ENCODE data around the gene PCDHGA1. TPM values are rescaled to one million over a fixed set of nuclear protein-coding genes. Genes with fewer than 3 reads are reported as not detected.
A peak's percentile ranks its signal among the peaks of the same experiment; 100 is the strongest.

PCDHGA1 gene
- total and polyA plus RNA-seq, 2 donors (not counting 1 experiment from before 2014, with no cell fraction given) = 0.06 to 0.64 TPM

DNA sequence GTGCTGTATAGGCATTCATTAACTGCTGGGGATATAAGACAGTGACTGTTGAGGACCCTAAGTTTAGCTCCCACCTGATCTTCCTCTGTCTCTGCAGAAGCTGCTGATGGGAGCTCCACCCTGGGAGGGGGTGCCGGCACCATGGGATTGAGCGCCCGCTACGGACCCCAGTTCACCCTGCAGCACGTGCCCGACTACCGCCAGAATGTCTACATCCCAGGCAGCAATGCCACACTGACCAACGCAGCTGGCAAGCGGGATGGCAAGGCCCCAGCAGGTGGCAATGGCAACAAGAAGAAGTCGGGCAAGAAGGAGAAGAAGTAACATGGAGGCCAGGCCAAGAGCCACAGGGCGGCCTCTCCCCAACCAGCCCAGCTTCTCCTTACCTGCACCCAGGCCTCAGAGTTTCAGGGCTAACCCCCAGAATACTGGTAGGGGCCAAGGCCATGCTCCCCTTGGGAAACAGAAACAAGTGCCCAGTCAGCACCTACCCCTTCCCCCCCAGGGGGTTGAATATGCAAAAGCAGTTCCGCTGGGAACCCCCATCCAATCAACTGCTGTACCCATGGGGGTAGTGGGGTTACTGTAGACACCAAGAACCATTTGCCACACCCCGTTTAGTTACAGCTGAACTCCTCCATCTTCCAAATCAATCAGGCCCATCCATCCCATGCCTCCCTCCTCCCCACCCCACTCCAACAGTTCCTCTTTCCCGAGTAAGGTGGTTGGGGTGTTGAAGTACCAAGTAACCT lies 180.7 kb downstream of the PCDHGA1 start:
- Histone ChIP-seq H2AFZ (ENCODE audit: insufficient read depth, low read depth, low read length, poor library complexity, severe bottlenecking) (no peak overlapping the region), H3K9me3 (ENCODE audit: control extremely low read depth in 1 of 3, control insufficient read depth in 2 of 3, insufficient read depth in 1 of 3, low read length in 2 of 3) (peaks cover 0 to 13% (median 0%) of the 10 kb centered on the region in 3 donors), H3K4me3 (ENCODE audit: control extremely low read depth in 1 of 5, extremely low read depth in 1 of 5, insufficient read depth in 1 of 5, low read depth in 2 of 5, low read length in 4 of 5) (peak overlapping the region in 3 of 5 experiments; percentile 13 to 20 (median 17)), H3K9ac (ENCODE audit: low read length) (peak overlapping the region; percentile 34), H3K36me3 (replicated peaks in 1 of 2; ENCODE audit: control extremely low read depth in 1 of 2, control insufficient read depth in 1 of 2, extremely low read depth in 1 of 2, insufficient read depth in 2 of 2, low read length in 1 of 2) (peaks cover 0 to 15% of the 10 kb centered on the region in 2 experiments), H3K79me2 (ENCODE audit: control insufficient read depth, insufficient read depth, low read length) (no peaks in the 10 kb centered on the region), H3K27me3 (replicated peaks in 1 of 4; ENCODE audit: control extremely low read depth in 1 of 4, control insufficient read depth in 3 of 4, insufficient read depth in 4 of 4, low read length in 3 of 4) (no peaks in the 10 kb centered on the region), H3K27ac (ENCODE audit: low read length in 2 of 2) (peak overlapping the region; percentile 19 to 51), H3K4me2 (replicated peaks; ENCODE audit: low read depth, low read length, poor library complexity, severe bottlenecking) (peak overlapping the region; percentile 27), H4K20me1 (ENCODE audit: control insufficient read depth, insufficient read depth, low read length, poor library complexity, severe bottlenecking) (peaks cover 5% of the 10 kb centered on the region), H3K4me1 (ENCODE audit: control insufficient read depth in 2 of 2, insufficient read depth in 2 of 2, low read length in 2 of 2) (peaks cover 58 to 95% of the 10 kb centered on the region in 2 donors)
- H3K4me1 Mint-ChIP-seq = peaks cover 89% of the 10 kb centered on the region
- 84% methylated on average over 11 of the region's 14 CpGs for WGBS (ENCODE audit: insufficient coverage)
- peaks cover 3% of the 10 kb centered on the region for H3K9me3 Mint-ChIP-seq (ENCODE audit: insufficient read depth)
- ATAC-seq (ENCODE audit: low read depth) (peak; percentile 75), DNase-seq (peak; percentile 77)
- intact Hi-C loops (cut with micrococcal nuclease) = loop anchor here (1.0 to 2.0 kb wide), 2 partner anchors 13 to 34 kb away; no protein-coding TSS in a partner anchor
- H3K27me3 Mint-ChIP-seq = no peaks in the 10 kb centered on the region
- peak overlapping the region; percentile 92 for H3K4me3 Mint-ChIP-seq
- ChIA-PET CTCF (interaction anchor here (0.5 to 12.8 kb wide), 12 partner anchors 9 to 90 kb away, joined by 3 to 176 read pairs (median 5); partner anchors contain the start of genes PCDHGA11, PCDHGA12, PCDHGC3 and PCDHGC4), POLR2A (interaction anchor here (0.6 to 1.3 kb wide), 2 partner anchors 18 to 29 kb away, joined by 3 to 6 read pairs; no protein-coding TSS in a partner anchor)
- peak overlapping the region; percentile 75 for H3K27ac Mint-ChIP-seq
- no peak for TF ChIP-seq EZH2 (IDR thresholded peaks at IDR 0.05; ENCODE audit: borderline replicate concordance, insufficient read depth, low read depth, low read length, poor library complexity, severe bottlenecking)
- TF ChIP-seq, protein P1, sequence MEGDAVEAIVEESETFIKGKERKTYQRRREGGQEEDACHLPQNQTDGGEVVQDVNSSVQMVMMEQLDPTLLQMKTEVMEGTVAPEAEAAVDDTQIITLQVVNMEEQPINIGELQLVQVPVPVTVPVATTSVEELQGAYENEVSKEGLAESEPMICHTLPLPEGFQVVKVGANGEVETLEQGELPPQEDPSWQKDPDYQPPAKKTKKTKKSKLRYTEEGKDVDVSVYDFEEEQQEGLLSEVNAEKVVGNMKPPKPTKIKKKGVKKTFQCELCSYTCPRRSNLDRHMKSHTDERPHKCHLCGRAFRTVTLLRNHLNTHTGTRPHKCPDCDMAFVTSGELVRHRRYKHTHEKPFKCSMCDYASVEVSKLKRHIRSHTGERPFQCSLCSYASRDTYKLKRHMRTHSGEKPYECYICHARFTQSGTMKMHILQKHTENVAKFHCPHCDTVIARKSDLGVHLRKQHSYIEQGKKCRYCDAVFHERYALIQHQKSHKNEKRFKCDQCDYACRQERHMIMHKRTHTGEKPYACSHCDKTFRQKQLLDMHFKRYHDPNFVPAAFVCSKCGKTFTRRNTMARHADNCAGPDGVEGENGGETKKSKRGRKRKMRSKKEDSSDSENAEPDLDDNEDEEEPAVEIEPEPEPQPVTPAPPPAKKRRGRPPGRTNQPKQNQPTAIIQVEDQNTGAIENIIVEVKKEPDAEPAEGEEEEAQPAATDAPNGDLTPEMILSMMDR (IDR thresholded peaks at IDR 0.05) = no peak
